D721Med (cell line): ENCODE measurements around the gene TEX261.

Experiments used
- DNase-seq: peaks from one replicate; pipeline ENCODE4 v3.0.0; 2011; ENCODE audit warnings: low spot score; ENCODE audit not compliant: insufficient read length
- FAIRE-seq: peaks from 2 replicates; lab custom pipeline; 2011; peaks lifted over from hg19 to GRCh38; lab: Jason Lieb, UNC
- TF ChIP-seq, protein P1 (sequence below): IDR thresholded peaks from 2 replicates; pipeline ENCODE4 v1.5.1; 2012; ENCODE audit warnings: mild to moderate bottlenecking, control low read depth; ENCODE audit not compliant: insufficient read depth; ENCODE audit errors: missing control alignments

The TEX261 gene

DNA sequence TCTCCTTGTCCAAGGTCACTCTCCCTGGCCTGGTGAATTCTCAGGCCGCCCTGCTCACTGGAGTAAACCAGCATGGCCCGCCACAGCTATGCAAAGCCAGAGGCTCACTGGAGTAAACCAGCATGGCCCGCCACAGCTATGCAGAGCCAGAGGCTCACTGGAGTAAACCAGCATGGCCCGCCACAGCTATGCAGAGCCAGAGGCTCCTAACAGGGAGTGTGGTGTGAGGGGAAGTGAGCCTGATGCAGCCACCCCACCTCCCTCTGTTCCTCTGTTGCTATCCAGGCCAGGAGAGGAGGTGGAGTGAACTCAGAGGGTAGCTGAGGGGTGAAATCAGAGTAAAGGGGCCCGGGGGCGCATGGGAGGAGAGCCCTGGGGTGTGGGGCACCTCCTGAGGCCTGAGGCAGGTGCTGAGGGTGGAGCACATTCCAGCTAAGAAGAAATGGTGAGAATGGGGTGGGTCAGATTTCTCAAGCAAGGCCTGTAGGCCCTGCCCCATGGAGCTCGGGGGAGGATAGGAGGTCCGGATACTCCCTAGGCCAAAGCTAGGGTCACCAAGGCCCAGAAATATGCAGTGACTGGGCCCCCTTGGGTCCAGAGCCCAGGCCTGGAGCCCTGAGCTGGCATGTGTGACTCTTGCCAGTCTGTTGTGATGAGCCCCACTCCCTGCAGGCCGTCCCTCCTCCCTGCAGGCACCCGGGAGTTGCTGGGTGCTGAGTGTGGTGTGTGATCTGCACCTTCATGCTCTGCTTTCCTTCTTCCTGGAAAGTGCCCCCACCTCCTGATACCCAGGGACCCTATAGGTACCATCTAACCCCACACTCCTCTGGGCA is 57.5 kb downstream of the TEX261 start:
- FAIRE-seq = no peak
- TF ChIP-seq, protein P1, sequence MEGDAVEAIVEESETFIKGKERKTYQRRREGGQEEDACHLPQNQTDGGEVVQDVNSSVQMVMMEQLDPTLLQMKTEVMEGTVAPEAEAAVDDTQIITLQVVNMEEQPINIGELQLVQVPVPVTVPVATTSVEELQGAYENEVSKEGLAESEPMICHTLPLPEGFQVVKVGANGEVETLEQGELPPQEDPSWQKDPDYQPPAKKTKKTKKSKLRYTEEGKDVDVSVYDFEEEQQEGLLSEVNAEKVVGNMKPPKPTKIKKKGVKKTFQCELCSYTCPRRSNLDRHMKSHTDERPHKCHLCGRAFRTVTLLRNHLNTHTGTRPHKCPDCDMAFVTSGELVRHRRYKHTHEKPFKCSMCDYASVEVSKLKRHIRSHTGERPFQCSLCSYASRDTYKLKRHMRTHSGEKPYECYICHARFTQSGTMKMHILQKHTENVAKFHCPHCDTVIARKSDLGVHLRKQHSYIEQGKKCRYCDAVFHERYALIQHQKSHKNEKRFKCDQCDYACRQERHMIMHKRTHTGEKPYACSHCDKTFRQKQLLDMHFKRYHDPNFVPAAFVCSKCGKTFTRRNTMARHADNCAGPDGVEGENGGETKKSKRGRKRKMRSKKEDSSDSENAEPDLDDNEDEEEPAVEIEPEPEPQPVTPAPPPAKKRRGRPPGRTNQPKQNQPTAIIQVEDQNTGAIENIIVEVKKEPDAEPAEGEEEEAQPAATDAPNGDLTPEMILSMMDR = no peak
- no peak for DNase-seq

DNA sequence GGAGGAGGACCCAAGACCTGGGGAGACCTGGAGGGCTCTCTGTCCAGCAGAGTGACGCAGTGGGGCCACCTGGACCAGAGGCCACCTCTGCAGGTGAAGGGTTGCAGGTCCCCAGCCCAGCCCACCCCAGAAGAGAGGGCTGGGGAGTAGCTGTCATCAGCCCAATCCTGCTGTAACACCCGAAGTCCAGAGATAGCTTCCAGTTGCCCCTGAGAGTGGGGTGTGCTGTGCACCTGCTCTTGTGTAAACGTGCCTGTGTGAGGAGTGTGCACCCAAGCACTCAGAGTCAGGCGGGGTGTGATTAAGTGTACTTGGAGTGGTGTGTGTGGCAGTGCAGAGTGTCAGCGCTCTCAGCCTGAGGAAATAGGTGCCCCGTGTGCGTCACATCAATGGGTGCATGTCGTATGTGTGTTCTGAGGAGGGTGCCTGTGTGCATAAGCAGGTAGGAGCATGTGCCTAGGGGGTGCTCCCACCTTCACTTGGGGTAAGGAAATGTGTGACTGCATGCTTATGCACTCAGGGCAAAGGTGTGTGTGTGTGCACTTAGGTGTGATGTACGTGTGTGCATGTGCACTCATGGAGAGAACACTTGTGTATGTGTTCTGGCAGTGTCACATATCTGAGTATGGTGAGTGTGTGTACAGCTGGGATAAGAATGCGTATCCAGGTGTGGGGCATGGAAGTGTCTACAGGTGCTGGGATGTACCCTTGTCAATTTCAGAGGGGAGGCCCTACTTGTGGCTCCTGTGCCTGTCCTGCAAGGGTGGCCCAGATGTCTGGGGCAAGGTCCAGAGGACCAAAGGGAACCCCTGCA is 58.3 kb downstream of the TEX261 start:
- TF ChIP-seq, protein P1 = no peak
- no peak for DNase-seq
- FAIRE-seq = no peak
